OCI-LY7 (cell line): Measurements from ENCODE around the gene CELF2. TPM values are rescaled to one million over a fixed set of nuclear protein-coding genes. Genes with fewer than 3 reads are reported as not detected.

ENCODE experiments used
- BruUV-seq: library from RNA; stranded (reverse); fragments of 400-500 nt; replicated peaks from 2 replicates; lab custom pipeline; 2021; lab: Mats Ljungman, UMichigan
- CTCF ChIA-PET: fragments of 300-600 bp; sonication (Branson Sonifier 250); formaldehyde crosslinking; loops from one replicate; lab custom pipeline; 2022; ENCODE audit warnings: antibody characterized with exemption; ENCODE audit not compliant: unreplicated experiment; lab: Charles Lee
- POLR2A ChIA-PET: fragments of 300-600 bp; sonication (Branson Sonifier 250); formaldehyde crosslinking; loops from one replicate; lab custom pipeline; 2022; ENCODE audit warnings: antibody characterized with exemption; lab: Charles Lee
- DNase-seq: peaks from one replicate; pipeline ENCODE4 v3.0.0-alpha.2; 2015; ENCODE audit warnings: low spot score
- H2AFZ ChIP-seq: fragments of 200-600 bp; sonication (generic), shearing (Covaris generic); 2 replicates; pipeline ENCODE4 v1.6.1; 2014; ENCODE audit warnings: mild to moderate bottlenecking, antibody characterized with exemption, low read length, moderate library complexity
- H3K27ac ChIP-seq: fragments of 200-600 bp; sonication (generic); 2 replicates; pipeline ENCODE4 v1.5.1; 2014; ENCODE audit warnings: mixed run types, low read depth, mild to moderate bottlenecking, moderate library complexity, low read length, inconsistent platforms; ENCODE audit not compliant: poor library complexity, severe bottlenecking
- H3K36me3 ChIP-seq: fragments of 200-600 bp; sonication (generic); 2 replicates; pipeline ENCODE4 v1.6.1; 2014; ENCODE audit warnings: mild to moderate bottlenecking, antibody characterized with exemption, low read length, moderate library complexity, mixed read lengths; ENCODE audit not compliant: insufficient read depth
- H3K4me1 ChIP-seq: fragments of 200-600 bp; sonication (generic); 2 replicates; pipeline ENCODE4 v1.5.1; 2014; ENCODE audit warnings: mild to moderate bottlenecking, low read length; ENCODE audit not compliant: insufficient read depth, poor library complexity, severe bottlenecking
- H3K4me2 ChIP-seq: fragments of 200-600 bp; sonication (generic); 2 replicates; pipeline ENCODE4 v1.6.1; 2014; ENCODE audit warnings: mild to moderate bottlenecking, low read length
- H3K4me3 ChIP-seq: fragments of 200-600 bp; sonication (generic); 2 replicates; pipeline ENCODE4 v1.5.1; 2014; ENCODE audit warnings: mild to moderate bottlenecking, low read depth, low read length; ENCODE audit not compliant: poor library complexity, severe bottlenecking
- H3K79me2 ChIP-seq: fragments of 200-600 bp; sonication (generic); 2 replicates; pipeline ENCODE4 v1.6.1; 2016; ENCODE audit warnings: low read depth, mild to moderate bottlenecking, low read length, moderate library complexity, mixed read lengths; ENCODE audit not compliant: insufficient read depth
- H3K9me2 ChIP-seq: fragments of 200-600 bp; sonication (generic); 2 replicates; pipeline ENCODE4 v1.6.1; 2016; ENCODE audit warnings: mild to moderate bottlenecking, low read length, mixed read lengths; ENCODE audit not compliant: insufficient read depth
- H3K9me3 ChIP-seq: fragments of 200-600 bp; sonication (generic); 2 replicates; pipeline ENCODE4 v1.6.1; 2014; ENCODE audit warnings: mild to moderate bottlenecking, mixed run types, low read length, mixed read lengths
- H4K20me1 ChIP-seq: fragments of 200-600 bp; sonication (generic); 2 replicates; pipeline ENCODE4 v1.6.1; 2014; ENCODE audit warnings: mild to moderate bottlenecking, antibody characterized with exemption, low read length, moderate library complexity, mixed read lengths; ENCODE audit not compliant: insufficient read depth
- CTCF ChIP-seq: fragments of 200-600 bp; sonication (generic); conservative IDR thresholded peaks from 2 replicates; pipeline ENCODE4 v1.5.1; 2014; ENCODE audit warnings: mild to moderate bottlenecking, antibody characterized with exemption, low read length, moderate library complexity, mixed read lengths
- EZH2phosphoT487 ChIP-seq: fragments of 200-600 bp; sonication (generic); IDR thresholded peaks from 2 replicates; pipeline ENCODE4 v1.6.1; 2018; ENCODE audit warnings: low read depth, borderline replicate concordance, mild to moderate bottlenecking, mixed run types, antibody characterized with exemption, low read length, moderate library complexity, mixed read lengths
- intact Hi-C: fragments of 100-400 bp; cut with micrococcal nuclease; formaldehyde crosslinking; loops from one replicate; pipeline ENCODE4 v1.10.0; 2022; ENCODE audit not compliant: unreplicated experiment
- total RNA-seq, 2 experiments: library from RNA; depleted of rRNA in 1 of 2; stranded (reverse); fragments of >200 nt in 1 of 2; shearing (Covaris generic) in 1 of 2; gene quantifications; 2 replicates each; pipeline ENCODE4 v1.2.3, GENCODE V29; 2014 to 2022

The CELF2 gene
- total RNA-seq, 2 experiments from 2014 or later, result 5.4 to 19.1 TPM

GRCh38 chr10:11186374-11186773 is 168.7 kb downstream of the CELF2 start:
- Histone ChIP-seq H4K20me1 (no peaks in the 10 kb centered on the region), H3K4me2 (no peak overlapping the region), H3K36me3 (no peaks in the 10 kb centered on the region), H3K4me1 (no peaks in the 10 kb centered on the region), H3K79me2 (no peaks in the 10 kb centered on the region), H3K4me3 (no peak overlapping the region), H2AFZ (no peak overlapping the region), H3K9me3 (peaks cover 7% of the 10 kb centered on the region; the same call in 1 of the 2 replicates), H3K9me2 (no peaks in the 10 kb centered on the region), H3K27ac (no peak overlapping the region)
- intact Hi-C loops, result no loop called here
- ChIA-PET POLR2A (interaction anchor here (0.6 to 0.7 kb wide), 3 partner anchors 64 to 1785 kb away, joined by 3 to 7 read pairs (median 5); no protein-coding TSS in a partner anchor), CTCF (no interaction called here)
- DNase-seq, result no peak
- TF ChIP-seq CTCF, result no peak
- TF ChIP-seq EZH2phosphoT487, result no peak
- BruUV-seq, result no TSS peak

- Histone ChIP-seq H3K36me3 (no peaks in the 10 kb centered on the region), H3K79me2 (no peaks in the 10 kb centered on the region), H3K4me1 (no peaks in the 10 kb centered on the region), H3K9me2 (no peaks in the 10 kb centered on the region), H3K4me2 (no peak overlapping the region), H4K20me1 (no peaks in the 10 kb centered on the region), H3K4me3 (no peak overlapping the region), H2AFZ (no peak overlapping the region), H3K27ac (no peak overlapping the region), H3K9me3 (peaks cover 4% of the 10 kb centered on the region; the same call in 1 of the 2 replicates)
- TF ChIP-seq EZH2phosphoT487 (no peak), CTCF (no peak)
- BruUV-seq, result no TSS peak
- ChIA-PET POLR2A (interaction anchor here (0.6 to 1.5 kb wide), 4 partner anchors 28 to 123 kb away, joined by 3 to 9 read pairs (median 4); no protein-coding TSS in a partner anchor), CTCF (no interaction called here)
- intact Hi-C loops, result no loop called here
- DNase-seq, result no peak
These were observed 172.1 kb downstream of the CELF2 start for GRCh38 chr10:11189582-11190376.

GRCh38 chr10:11191190-11191589 is 173.5 kb downstream of the CELF2 start:
- DNase-seq, result no peak
- Histone ChIP-seq H4K20me1 (no peaks in the 10 kb centered on the region), H2AFZ (no peak overlapping the region), H3K4me3 (no peak overlapping the region), H3K4me2 (no peak overlapping the region), H3K9me2 (no peaks in the 10 kb centered on the region), H3K36me3 (no peaks in the 10 kb centered on the region), H3K4me1 (no peaks in the 10 kb centered on the region), H3K9me3 (no peaks in the 10 kb centered on the region), H3K79me2 (no peaks in the 10 kb centered on the region), H3K27ac (no peak overlapping the region)
- no peak for TF ChIP-seq CTCF
- no peak for TF ChIP-seq EZH2phosphoT487
- ChIA-PET CTCF (no interaction called here), POLR2A (interaction anchor here (1.5 kb wide), 1 partner anchor 40 kb away, joined by 4 read pairs; no protein-coding TSS in a partner anchor)
- intact Hi-C loops, result no loop called here
- no TSS peak for BruUV-seq
